ENCODE measurements around the gene NKX6-2.

The NKX6-2 gene

GRCh38 chr10:132781556-132781955, 4.4 kb downstream of the NKX6-2 start:
- ATAC-seq (ENCODE audit: insufficient read depth, low read depth): no peak
- Histone ChIP-seq H4K20me1 (ENCODE audit: insufficient read depth, low read length) (no peaks in the 10 kb centered on the region), H3K9ac (ENCODE audit: low read depth, low read length) (no peak overlapping the region), H3K27ac (ENCODE audit: low read length) (no peak overlapping the region), H3K9me3 (ENCODE audit: insufficient read depth, low read length, severe bottlenecking) (peaks cover 14% of the 10 kb centered on the region), H3K36me3 (ENCODE audit: insufficient read depth, low read length) (peaks cover 55% of the 10 kb centered on the region), H3K4me3 (ENCODE audit: low read depth in 1 of 2, low read length in 2 of 2) (no peak overlapping the region), H3K4me1 (ENCODE audit: insufficient read depth, low read length) (no peaks in the 10 kb centered on the region), H3K4me2 (ENCODE audit: insufficient read depth, low read length) (no peak overlapping the region), H2AFZ (ENCODE audit: low read depth, low read length) (no peak overlapping the region), H3K79me2 (ENCODE audit: insufficient read depth, low read length) (no peaks in the 10 kb centered on the region), H3K27me3 (ENCODE audit: insufficient read depth, low read length, poor library complexity) (no peaks in the 10 kb centered on the region)
- TF ChIP-seq CTCF (IDR thresholded peaks at IDR 0.05; ENCODE audit: borderline replicate concordance, extremely low read depth, low read length, poor library complexity, severe bottlenecking): no peak
- TF ChIP-seq EZH2 (IDR thresholded peaks at IDR 0.05; ENCODE audit: borderline replicate concordance, low read depth, low read length, severe bottlenecking): no peak
- DNase-seq: no peak

- no peak overlapping the region for H2AFZ ChIP-seq (ENCODE audit: low read depth, low read length)
- H3K4me3 ChIP-seq (ENCODE audit: low read depth in 1 of 2, low read length in 2 of 2): no peak overlapping the region
- no peak for DNase-seq
- H3K79me2 ChIP-seq (ENCODE audit: insufficient read depth, low read length): no peaks in the 10 kb centered on the region
- H3K36me3 ChIP-seq (ENCODE audit: insufficient read depth, low read length): peaks cover 55% of the 10 kb centered on the region
- no peak overlapping the region for H3K9ac ChIP-seq (ENCODE audit: low read depth, low read length)
- H3K27ac ChIP-seq (ENCODE audit: low read length): no peak overlapping the region
- no peak overlapping the region for H3K4me2 ChIP-seq (ENCODE audit: insufficient read depth, low read length)
- no peaks in the 10 kb centered on the region for H3K27me3 ChIP-seq (ENCODE audit: insufficient read depth, low read length, poor library complexity)
- ATAC-seq (ENCODE audit: insufficient read depth, low read depth): no peak
- H3K9me3 ChIP-seq (ENCODE audit: insufficient read depth, low read length, severe bottlenecking): peaks cover 10% of the 10 kb centered on the region
- no peak for TF ChIP-seq CTCF (IDR thresholded peaks at IDR 0.05; ENCODE audit: borderline replicate concordance, extremely low read depth, low read length, poor library complexity, severe bottlenecking)
- H3K4me1 ChIP-seq (ENCODE audit: insufficient read depth, low read length): no peaks in the 10 kb centered on the region
- H4K20me1 ChIP-seq (ENCODE audit: insufficient read depth, low read length): 0 out of 2 replicates have a peak, but pooled peaks cover 7% of the 10 kb centered on the region
Observed at GRCh38 chr10:132780356-132780755, 5.6 kb downstream of the NKX6-2 start.

- H3K9ac ChIP-seq (ENCODE audit: low read depth, low read length): no peak overlapping the region
- H3K27me3 ChIP-seq (ENCODE audit: insufficient read depth, low read length, poor library complexity): no peaks in the 10 kb centered on the region
- no peak overlapping the region for H2AFZ ChIP-seq (ENCODE audit: low read depth, low read length)
- H3K4me3 ChIP-seq (ENCODE audit: low read depth in 1 of 2, low read length in 2 of 2): no peak overlapping the region
- H3K79me2 ChIP-seq (ENCODE audit: insufficient read depth, low read length): no peaks in the 10 kb centered on the region
- 0 out of 2 replicates have a peak, but pooled peaks cover 8% of the 10 kb centered on the region for H4K20me1 ChIP-seq (ENCODE audit: insufficient read depth, low read length)
- H3K4me1 ChIP-seq (ENCODE audit: insufficient read depth, low read length): no peaks in the 10 kb centered on the region
- DNase-seq: no peak
- TF ChIP-seq EZH2 (IDR thresholded peaks at IDR 0.05; ENCODE audit: borderline replicate concordance, low read depth, low read length, severe bottlenecking) (no peak), CTCF (IDR thresholded peaks at IDR 0.05; ENCODE audit: borderline replicate concordance, extremely low read depth, low read length, poor library complexity, severe bottlenecking) (no peak)
- H3K9me3 ChIP-seq (ENCODE audit: insufficient read depth, low read length, severe bottlenecking): peaks cover 4% of the 10 kb centered on the region
- H3K4me2 ChIP-seq (ENCODE audit: insufficient read depth, low read length): no peak overlapping the region
- H3K36me3 ChIP-seq (ENCODE audit: insufficient read depth, low read length): peaks cover 55% of the 10 kb centered on the region
- no peak overlapping the region for H3K27ac ChIP-seq (ENCODE audit: low read length)
- no peak for ATAC-seq (ENCODE audit: insufficient read depth, low read depth)
Observed at GRCh38 chr10:132779549-132780294, 6.2 kb downstream of the NKX6-2 start.
